ENCODE data around the gene AFF3. TPM values are rescaled to one million over a fixed set of nuclear protein-coding genes. Genes with fewer than 3 reads are reported as not detected.

The AFF3 gene
- total and polyA plus RNA-seq, 2 of the 4 experiments (the other 2 are of a cell fraction), result 12.9 to 14.3 TPM

- Histone ChIP-seq H2AK9ac (replicated peaks; ENCODE audit: low read depth, low read length, poor library complexity) (no peak overlapping the region), H2BK20ac (ENCODE audit: low read depth, low read length) (peak overlapping the region; percentile 95), H3K4me2 (ENCODE audit: low read depth, low read length) (peak overlapping the region; percentile 26; the same call in 1 of the 2 replicates), H3K4ac (ENCODE audit: low read depth, low read length) (peak overlapping the region; percentile 93), H2BK120ac (ENCODE audit: low read depth, low read length) (peak overlapping the region; percentile 93), H4K5ac (ENCODE audit: low read depth, low read length) (peak overlapping the region; percentile 23), H2AFZ (replicated peaks; ENCODE audit: low read length, poor library complexity) (peak overlapping the region; percentile 64), H3K9ac (ENCODE audit: low read depth, low read length) (no peak overlapping the region), H4K8ac (ENCODE audit: low read depth in 2 of 2, low read length in 2 of 2) (peak overlapping the region in 1 of 2 experiments; percentile 77; a peak in 2 of 4 replicates), H3K79me1 (ENCODE audit: low read depth in 1 of 2, low read length in 2 of 2) (peaks cover 7 to 40% of the 10 kb centered on the region in 2 experiments; a peak in 3 of 4 replicates), H3K27me3 (ENCODE audit: control insufficient read depth, insufficient read depth, low read length) (no peaks in the 10 kb centered on the region), H2BK5ac (ENCODE audit: low read depth, low read length, poor library complexity, severe bottlenecking) (peak overlapping the region; percentile 85), H2BK15ac (ENCODE audit: low read depth, low read length) (peak overlapping the region; percentile 56; the same call in 1 of the 3 replicates), H3K18ac (ENCODE audit: low read depth, low read length) (peak overlapping the region; percentile 38), H3K9me1 (ENCODE audit: insufficient read depth, low read length) (peaks cover 5% of the 10 kb centered on the region), H3K4me3 (ENCODE audit: insufficient read depth, low read depth, low read length) (no peak overlapping the region), H3K23ac (ENCODE audit: low read depth, low read length) (peak overlapping the region; percentile 94; the same call in 1 of the 2 replicates), H3K36me3 (ENCODE audit: control insufficient read depth, insufficient read depth, low read length) (no peaks in the 10 kb centered on the region), H3K27ac (ENCODE audit: insufficient read depth, low read length) (0 out of 2 replicates have a peak overlapping the region, but pooled peaks have one; percentile 18), H3K56ac (ENCODE audit: extremely low read depth, insufficient read depth, low read length) (no peak overlapping the region), H3K9me3 (ENCODE audit: control insufficient read depth, insufficient read depth, low read length) (no peaks in the 10 kb centered on the region), H3K4me1 (ENCODE audit: control insufficient read depth, insufficient read depth, low read length) (peaks cover 10% of the 10 kb centered on the region), H4K91ac (ENCODE audit: insufficient read depth, low read depth, low read length) (peak overlapping the region; percentile 75), H4K20me1 (ENCODE audit: insufficient read depth, low read length) (no peaks in the 10 kb centered on the region), H3K14ac (replicated peaks; ENCODE audit: low read depth, low read length) (peak overlapping the region; percentile 95), H2AK5ac (ENCODE audit: low read depth, low read length) (peak overlapping the region; percentile 68)
- ATAC-seq (ENCODE audit: low read depth) (peak; percentile 85), DNase-seq (peak; percentile 73)
- intact Hi-C loops (cut with micrococcal nuclease) (no loop called here), dilution Hi-C loops (cut with HindIII; ENCODE audit: low sequenced_read_pairs, unreplicated experiment) (no loop called here), in situ Hi-C loops (cut with MboI; ENCODE audit: low sequenced_read_pairs) (no loop called here)
- POLR2A ChIA-PET (ENCODE audit: unreplicated experiment), result no interaction called here
- WGBS, 2 experiments (ENCODE audit: extremely low coverage in 2 of 2, insufficient read length in 1 of 2), result 44% methylated on average over 2 of the region's 5 CpGs; no CpG with 5 or more reads in 1 of the 2 experiments
- CTCF ChIA-PET, result interaction anchor here (1.0 to 1.4 kb wide), 3 partner anchors 9 to 29 kb away, joined by 3 to 6 read pairs (median 4); no protein-coding TSS in a partner anchor
- peak; percentile 50 for TF ChIP-seq FOS (IDR thresholded peaks at IDR 0.05; ENCODE audit: low read depth, low read length)
- 0 out of 2 replicates have a peak, but pooled peaks have one; percentile 5 for TF ChIP-seq CTCF (conservative IDR thresholded peaks at IDR 0.05; ENCODE audit: low read depth, low read length)
- TF ChIP-seq MXI1 (IDR thresholded peaks at IDR 0.05; ENCODE audit: borderline replicate concordance, low read depth, low read length), result no peak
- no TSS peak for BruUV-seq (replicated peaks)
These were observed 292.2 kb downstream of the AFF3 start for GRCh38 chr2:99850084-99850710.

Measured in IMR-90 (cell line).